GM18873 (cell line): ENCODE results near the gene AIG1.
"Not testable (repeated sequence)": the region's sequence is repeated elsewhere in the genome, so short reads cannot be mapped to it uniquely, and the experiment has no call there.

Experiments
- ATAC-seq: cut with Tn5 transposase; IDR thresholded peaks from one replicate; pipeline ENCODE4 v1.9.1; 2021; ENCODE audit warnings: mild to moderate bottlenecking, moderate library complexity, moderate number of reproducible peaks; ENCODE audit not compliant: unreplicated experiment, low FRiP score

The AIG1 gene

DNA sequence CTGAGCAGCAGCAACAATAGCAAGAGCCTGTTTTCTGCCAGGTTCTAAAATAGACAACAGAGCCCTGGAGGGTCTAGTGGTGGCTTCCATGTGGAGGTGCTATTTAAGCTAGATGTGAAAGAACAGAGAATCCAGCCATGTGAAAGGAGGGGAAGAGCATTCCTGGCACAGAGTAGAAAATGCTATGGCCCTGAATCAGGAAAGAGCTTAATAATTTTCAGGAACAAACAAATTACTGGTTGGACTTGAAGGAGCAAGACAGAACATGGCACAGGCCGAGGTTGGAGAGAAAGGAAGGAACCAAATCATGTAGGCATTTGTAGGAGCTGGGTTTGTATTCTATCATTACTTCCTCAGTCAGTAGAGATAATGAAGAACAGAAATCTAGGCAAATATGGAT is 98.3 kb downstream of the AIG1 start:
- ATAC-seq: no peak

DNA sequence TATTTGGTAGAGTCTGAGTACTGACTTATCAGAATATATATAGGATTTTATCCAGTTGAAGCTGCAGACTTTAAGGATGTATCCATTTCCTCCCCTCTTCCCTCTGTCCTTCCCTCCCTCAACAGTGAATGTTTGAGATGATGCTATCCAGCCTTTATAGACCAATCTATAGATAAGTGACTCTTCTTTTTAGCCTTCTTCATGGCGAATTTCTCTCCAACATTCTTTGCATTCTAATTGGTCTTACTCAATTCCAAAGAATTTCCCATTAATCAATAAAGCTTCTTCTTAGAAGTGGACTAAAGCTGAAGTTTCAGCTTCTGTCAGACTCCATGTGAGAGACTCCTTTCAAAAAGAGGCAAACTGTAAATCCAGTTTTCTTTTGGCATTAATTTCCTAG is 99.3 kb downstream of the AIG1 start:
- no peak for ATAC-seq

DNA sequence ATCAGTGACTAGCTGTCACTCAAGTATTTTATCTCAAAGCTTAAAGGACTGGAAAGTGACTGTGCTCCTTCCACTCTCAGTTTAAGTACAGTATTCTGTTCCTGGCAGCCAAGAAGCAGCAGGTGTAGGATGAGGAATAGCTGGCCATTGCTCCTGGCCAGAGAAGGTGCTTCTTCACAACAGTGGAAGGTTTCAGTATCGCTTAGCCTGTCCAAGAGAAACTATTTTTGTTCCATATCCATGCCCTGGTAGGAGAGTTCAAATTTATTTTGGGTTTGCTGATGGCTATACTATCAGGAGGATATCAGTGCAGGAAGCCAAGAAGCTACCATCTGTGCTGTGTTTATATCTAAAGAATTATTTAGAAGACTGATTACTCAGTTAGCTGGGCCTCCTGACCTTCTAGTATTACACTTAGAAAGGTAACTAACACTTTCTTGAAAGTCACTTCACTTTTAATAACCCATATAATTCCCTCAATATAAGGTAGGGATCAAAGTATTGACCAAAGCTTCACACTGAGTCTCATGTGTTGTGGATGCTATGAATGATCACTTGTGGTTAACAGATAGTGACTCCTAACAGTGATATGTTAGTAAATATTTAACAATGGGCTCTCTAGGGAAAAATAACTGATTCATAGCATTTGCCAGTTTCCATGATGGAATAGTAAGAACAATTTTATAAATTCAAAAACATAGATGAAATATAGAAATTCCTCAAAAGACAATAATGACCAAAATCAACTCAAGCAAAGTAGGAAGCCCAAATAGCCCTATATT is 99.9 kb downstream of the AIG1 start:
- no peak for ATAC-seq

DNA sequence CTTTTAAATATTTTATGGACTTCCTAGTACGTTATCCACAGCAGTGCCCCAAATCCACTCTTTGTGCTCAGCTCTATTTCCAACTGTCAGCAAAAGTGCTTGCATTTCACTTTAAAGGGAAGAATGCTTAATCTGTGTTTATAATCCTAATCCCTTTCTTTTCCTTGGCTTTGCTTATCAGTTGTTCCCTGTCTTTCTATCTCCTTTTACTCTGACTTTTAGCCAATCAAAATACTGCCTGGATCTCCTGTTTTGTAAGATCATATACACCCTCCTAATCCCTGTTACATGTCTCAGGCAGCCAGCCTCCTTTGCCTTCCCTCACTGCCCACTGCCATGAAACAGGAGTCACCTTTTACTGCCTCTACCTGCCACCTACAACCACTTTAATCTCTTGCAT is 102.9 kb downstream of the AIG1 start:
- no peak for ATAC-seq

DNA sequence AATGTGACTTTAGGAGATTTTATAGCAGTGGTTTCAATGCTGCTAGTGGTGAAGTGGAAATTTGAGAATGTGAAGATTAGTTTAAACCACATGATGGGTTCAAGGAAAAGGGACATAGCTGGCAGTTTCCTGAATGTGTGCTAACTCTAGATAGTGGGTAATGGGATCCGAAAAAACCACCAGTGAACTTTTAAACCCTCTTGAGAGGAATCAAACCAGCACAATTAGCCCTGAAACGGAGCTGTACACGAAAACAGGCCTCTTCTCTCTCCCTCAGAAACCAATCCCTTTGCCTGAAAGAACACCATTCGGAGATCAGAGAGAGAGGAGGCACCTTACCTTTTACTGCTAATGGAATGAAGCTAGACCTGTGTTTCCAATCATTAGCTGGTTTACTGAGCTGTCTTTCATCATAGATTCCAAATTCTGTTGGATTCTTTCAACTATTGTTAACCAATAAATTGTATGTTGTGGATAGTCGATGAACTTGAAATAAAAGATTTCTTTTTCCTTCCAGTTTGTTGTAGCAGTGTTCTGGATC is 103.9 kb downstream of the AIG1 start:
- no peak for ATAC-seq

DNA sequence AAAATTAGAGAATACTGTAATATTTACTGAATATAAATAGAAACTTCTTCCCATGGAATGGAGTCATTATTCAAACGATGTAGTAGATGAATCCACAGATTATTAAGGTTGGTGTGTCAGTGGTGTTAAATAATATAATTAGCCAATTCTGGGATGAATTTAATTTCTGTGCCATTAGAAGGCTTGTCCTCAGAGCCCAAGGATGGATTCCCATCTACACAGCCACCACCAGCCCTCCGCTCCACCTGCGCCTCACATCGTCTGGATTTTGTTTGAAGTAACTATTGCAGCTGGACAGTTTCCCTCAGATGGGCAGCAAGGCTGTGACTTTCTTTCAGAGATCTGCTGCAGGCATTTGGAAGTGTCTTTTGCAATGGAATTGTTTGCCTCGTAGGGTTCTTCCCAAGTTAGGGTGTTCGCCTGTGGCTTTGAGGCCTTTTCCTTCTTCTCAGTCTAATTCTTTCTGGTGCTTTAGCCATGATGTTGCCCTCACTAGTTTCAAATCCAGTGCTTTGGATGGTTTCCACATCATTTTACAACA is 104.7 kb downstream of the AIG1 start:
- ATAC-seq: no peak

DNA sequence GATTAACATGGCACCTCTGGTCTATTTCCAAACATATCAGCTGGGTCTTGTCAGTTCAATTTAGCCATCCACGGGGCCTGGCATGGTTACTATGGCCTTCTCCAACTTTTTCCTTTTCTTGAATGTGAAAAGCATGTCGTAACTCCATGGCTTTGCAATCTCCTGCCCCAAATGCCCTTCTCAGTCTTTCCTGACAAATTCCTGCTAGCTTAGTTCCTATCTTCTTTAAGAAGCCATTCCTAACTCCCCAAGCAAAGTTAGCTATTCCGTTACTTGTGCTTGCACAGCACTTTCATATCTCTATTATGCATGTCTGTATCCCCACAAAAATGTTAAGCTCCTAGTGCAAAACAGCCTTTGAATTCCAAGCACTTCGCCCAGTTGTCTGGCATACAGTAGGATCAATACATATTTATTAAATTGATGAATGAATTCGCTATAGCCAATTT is 105.6 kb downstream of the AIG1 start:
- ATAC-seq: no peak

DNA sequence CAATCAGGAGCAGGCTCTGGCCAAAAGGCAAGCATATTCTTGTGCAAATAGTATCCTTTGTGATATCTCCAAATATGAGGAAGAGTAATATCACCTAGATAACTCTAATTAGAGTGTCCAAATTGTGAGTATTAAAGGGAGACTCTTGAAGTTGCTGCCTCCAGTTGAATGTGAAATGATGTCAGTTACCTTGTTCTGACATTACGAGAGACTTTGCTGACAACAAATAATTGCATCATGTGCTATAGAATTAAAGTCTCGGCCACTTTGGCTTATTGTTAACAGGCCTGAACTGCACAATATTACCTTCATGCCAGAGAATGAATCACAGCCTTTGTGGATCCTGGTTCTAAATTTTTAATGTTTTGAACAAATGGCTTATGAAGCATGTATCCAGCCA is 106.5 kb downstream of the AIG1 start:
- no peak for ATAC-seq

DNA sequence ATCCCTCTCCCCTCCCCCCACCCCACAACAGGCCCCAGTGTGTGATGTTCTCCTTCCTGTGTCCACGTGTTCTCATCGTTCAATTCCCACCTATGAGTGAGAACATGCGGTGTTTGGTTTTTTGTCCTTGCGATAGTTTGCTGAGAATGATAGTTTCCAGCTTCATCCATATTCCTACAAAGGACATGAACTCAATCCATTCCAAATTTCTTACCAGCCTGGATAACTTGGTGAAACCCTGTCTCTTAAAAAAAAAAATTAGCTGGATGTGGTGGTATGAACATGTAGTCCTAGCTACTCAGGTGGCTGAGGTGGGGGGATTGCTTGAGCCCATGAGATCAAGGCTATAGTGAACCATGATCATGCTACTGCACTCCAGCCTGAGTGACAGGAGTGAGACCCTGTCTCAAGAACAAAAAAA is 107.7 kb downstream of the AIG1 start:
- ATAC-seq: not testable (repeated sequence)

DNA sequence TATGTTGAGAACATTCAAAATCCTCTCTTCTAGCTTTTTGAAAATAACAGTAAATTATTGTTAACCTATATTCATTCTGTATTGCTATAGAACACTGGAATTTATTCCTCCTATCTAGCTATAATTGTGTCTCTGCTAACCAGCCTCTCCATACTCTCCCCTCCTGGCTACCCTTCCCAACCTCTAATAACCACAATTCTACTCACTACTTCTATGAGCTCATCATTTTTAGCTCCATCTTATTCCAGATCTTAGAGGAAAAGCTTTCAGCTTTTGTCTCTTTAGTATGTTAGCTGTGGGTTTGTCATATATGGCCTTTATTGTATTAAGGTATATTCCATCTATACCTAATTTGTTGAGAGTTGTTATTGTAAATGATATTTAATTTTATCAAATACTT is 108.8 kb downstream of the AIG1 start:
- no peak for ATAC-seq

DNA sequence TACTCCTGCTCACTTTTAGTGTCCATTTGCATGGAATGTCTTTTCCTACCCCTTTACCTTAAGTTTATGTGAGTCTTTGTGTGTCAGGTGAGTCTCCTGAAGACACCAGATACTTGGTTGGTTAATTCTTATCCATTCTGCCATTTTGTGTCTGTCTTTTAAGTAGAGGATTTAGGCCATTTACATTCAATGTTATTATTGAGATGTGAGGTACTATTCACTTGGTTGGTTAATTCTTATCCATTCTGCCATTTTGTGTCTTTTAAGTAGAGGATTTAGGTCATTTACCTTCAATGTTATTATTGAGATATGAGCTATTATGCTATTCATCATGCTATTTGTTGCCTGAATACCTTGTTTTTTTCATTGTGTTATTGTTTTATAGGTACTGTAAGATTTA is 113.8 kb downstream of the AIG1 start:
- no peak for ATAC-seq

DNA sequence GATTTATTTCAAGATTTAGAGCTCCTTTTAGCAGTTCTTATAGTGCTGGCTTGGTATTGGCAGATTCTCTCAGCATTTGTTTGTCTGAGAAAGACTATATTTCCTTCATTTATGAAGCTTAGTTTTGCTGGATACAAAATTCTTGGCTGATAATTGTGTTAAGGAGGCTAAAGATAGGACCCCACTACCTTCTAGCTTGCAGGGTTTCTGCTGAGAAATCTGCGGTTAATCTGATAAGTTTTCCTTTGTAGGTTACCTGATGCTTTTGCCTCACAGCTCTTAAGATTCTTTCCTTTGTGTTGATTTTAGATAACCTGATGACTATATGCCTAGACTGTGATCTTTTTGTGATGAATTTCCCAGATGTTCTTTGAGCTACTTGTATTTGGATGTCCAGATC is 114.3 kb downstream of the AIG1 start:
- no peak for ATAC-seq

DNA sequence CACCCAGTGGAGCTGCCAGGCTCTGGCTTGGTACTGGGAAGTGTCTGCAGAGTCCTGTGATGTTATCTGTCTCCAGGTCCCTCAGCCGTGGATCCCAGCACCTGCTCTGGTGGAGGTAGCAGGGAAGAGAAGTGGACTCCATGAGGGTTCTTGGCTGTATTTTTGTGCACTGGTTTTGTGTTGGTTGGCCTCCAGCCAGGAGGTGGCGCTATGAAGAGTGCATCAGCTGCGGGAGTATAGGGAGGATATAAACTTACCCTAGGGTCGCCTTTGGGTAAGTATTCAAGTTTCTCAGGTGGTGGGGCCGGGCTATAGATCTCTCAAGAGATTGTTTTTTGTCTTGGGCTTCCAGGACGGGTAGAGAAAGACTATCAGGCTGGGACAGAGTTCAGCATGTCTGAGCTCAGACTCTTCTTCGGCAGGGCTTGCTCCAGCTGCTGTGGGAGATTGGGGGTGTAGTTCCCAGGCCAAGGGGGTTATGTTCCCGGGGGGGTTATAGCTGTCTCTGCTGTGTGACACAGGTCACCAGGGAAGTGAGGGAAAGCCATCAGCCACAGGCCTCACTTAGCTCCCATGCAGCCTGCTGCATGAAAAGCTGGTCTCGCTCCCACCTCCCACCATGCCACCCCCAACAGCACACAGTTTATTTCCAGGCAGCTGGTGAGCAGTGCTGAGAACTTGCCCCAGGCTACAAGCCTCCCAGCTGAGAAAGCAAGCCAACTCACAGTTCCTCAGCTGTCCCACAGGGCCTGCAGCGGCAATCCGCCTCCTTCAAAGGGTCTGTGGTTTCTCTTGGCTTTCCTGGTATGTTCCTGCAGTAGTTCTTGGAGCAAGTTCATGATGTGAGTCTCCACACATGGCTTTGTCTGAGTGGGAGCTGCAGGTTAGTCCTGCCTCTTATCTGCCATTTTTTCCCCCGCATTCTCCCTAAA is 115.7 kb downstream of the AIG1 start:
- no peak for ATAC-seq

DNA sequence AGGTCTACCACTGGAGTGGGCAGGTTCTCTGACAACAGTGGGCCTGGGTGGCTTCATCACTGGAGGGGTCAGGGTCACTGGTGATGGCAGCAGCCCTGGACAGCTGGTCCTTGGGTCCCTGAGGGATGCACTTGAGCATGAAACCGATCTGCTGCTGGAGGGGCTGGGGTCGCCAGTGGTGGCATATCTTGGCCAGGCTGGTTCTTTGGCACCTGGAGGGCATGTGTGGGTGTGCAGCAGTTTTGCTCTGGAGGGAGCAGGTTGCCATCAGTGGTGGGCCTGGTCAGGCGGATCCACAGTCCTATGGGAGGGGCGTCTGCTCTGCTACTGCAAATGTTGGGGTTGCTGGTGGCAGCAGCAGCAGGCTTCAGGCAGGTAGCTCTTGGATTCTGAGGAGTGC is 117.0 kb downstream of the AIG1 start:
- ATAC-seq: no peak

DNA sequence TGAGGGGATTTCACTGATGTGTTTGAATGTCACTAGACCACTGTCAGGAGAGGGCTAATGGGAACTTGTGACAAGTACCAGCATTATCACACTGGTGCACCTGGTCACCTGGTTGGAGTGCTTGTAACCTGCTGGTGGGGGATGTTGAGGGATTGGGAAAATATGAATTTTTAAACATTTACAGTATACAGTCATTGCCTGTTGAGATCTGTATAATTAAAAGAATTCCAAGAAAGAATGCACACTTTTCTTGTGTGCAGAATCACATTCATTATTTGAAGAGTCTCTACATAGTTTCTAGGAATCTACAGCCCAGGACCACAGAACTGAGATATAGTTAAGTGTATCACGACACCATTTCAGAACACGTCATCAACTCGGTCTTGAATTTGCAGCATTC is 118.4 kb downstream of the AIG1 start:
- no peak for ATAC-seq

DNA sequence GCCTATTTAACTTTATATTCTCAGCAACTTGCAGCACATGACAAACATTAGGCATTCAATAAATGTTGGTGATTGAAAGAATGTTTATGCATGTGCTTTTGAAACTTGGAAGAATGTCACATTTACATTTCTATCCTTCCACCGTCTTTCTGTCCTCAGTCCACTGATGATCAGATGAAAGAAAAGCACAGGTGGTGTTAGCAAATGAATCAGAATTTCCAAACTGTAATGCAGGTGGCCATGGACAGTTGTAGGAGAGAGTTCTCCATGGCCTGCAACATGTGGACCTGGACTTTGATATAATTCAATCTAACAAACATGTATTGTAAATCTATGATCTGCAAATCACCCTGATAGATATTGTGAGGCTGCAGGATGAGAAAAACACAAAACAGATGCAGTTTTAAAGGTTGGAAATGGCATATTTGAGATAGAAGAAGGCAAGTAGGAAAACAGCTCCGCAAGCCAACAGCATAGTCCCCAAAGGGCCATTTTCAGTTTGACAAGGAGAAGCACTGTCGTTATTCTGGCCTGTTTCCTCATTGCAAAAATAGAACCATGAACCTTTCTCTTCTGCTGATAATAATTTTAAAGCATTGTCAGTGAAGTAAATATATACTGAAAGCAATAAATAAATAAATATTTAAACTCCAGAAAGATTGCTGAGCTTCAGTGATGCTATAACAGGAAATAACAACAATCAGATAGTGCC is 119.4 kb downstream of the AIG1 start:
- no peak for ATAC-seq

DNA sequence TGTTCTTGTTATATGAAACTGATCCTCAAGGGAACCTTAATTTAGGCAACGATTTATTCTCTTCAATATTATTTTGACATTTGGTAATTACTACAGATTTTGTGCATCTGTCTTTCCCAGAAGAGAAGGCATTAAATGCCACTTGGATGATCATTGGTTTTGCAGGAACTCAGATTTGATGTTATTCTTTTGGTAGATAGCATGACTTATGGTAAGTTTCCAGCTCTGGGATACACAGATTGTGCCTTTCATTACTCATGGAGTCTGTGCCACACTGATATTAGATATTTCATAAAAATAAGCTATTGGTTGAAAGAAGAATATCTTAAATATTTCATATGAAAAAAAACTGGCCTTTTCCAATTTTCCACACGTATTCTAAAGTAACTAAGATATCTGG is 120.1 kb downstream of the AIG1 start:
- no peak for ATAC-seq

DNA sequence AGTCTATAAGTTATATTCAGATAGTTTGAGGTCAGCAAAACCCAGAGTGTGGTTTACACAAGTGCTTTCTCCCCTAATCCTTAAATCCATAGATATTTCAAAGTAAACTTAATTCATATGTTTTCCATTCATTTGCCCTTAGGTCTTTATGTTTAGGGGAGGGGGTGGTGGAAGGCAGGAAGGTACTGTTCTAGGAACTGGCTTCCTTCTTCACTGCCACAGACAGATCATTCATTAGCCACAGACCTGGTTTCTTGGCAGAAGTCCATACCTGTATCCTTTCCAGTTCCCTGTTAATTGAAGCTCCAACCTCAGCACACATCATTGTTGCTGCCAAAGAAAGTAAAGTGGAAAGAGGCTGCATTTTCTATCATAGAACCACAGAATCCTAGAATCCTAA is 123.0 kb downstream of the AIG1 start:
- no peak for ATAC-seq

DNA sequence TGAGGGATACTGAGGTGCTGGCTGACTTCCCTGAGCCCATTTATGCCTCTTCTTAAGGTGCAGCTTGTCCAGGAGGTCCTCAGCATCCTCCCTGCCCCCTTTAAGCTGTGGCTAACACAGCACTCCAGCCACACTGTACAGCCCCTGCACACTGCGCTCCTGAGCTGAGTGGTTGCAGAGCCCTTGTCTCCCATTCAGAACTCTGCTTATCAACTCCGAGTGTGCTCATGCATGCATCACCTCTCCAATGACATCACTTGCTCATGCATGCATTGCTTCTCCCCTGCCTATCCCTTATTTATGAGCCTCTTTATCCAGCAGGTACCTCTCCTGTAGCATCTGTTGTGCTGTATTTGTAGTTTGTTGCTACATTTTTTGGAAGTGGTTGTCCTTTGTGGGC is 124.6 kb downstream of the AIG1 start:
- no peak for ATAC-seq

DNA sequence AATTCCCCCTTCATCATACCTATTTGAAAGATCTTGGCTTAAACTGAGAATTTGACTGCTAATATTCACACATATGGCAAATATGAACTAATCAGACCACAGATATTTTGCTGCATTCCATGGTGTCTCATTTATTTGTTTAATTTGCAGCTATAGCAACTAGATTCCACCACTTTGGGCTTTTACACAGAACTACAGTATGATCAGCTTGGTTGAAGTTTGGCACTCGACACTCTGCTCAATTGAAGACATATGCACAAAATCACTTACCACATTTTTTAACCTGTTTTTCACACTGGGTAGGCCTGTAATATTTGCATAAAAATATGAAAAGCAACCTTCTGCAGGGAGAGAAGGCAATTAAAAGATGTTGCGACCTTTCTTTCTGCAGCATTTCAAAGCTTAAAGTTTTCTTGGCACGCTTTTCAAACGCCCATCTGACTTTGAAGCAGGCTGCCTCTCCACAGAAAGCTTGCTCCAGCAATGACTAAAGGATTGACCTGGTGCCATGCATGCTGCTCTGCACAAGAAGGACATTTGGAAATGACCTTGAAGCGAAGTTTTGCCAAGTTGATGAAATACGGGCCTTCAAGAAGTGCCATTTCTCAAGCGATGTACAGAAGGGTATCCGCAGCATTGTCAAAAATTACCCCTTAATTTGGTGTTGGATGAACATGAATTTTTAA is 126.7 kb downstream of the AIG1 start:
- no peak for ATAC-seq
